H1 (cell line): ENCODE data around the gene ECEL1. TPM values are rescaled to one million over a fixed set of nuclear protein-coding genes. Genes with fewer than 3 reads are reported as not detected.

Source experiments
- BRCA1 ChIP-seq: IDR thresholded peaks from 2 replicates; pipeline ENCODE4 v1.6.1; 2012; ENCODE audit warnings: low read depth, low read length, improper control_type of control experiment
- CREB1 ChIP-seq: IDR thresholded peaks from 2 replicates; pipeline ENCODE4 v1.6.1; 2012; ENCODE audit warnings: inconsistent platforms
- EZH2 ChIP-seq: fragments of 200-600 bp; sonication (generic); IDR thresholded peaks from 2 replicates; pipeline ENCODE4 v1.7.1; 2012; ENCODE audit warnings: low read depth, mild to moderate bottlenecking, moderate library complexity, low read length, inconsistent platforms; ENCODE audit not compliant: severe bottlenecking
- RBBP5 ChIP-seq: IDR thresholded peaks from 2 replicates; pipeline ENCODE4 v1.7.1; 2012; ENCODE audit warnings: low read depth, mild to moderate bottlenecking, inconsistent platforms, low read length, moderate library complexity, borderline replicate concordance
- SP1 ChIP-seq: IDR thresholded peaks from 2 replicates; pipeline ENCODE4 v1.6.1; 2011; ENCODE audit warnings: low read depth, low read length
- TCF12 ChIP-seq: IDR thresholded peaks from 2 replicates; pipeline ENCODE4 v1.6.1; 2011; ENCODE audit warnings: low read depth, mild to moderate bottlenecking, low read length
- polyA plus RNA-seq, 7 experiments: library from polyadenylated mRNA; depleted of rRNA in 3 of 7; stranded (reverse) in 5 of 7; unstranded in 2 of 7; fragments of >200 nt in 5 of 7; fragments of 200-250 nt in 2 of 7; gene quantifications; 1 replicate in 5 of 7; 2 replicates in 1 of 7; 4 replicates in 1 of 7; pipeline versions ENCODE4 v1.2.1 to v1.2.3, GENCODE V29; 2011 to 2013; ENCODE audit warnings: missing spikeins in 2 of 7, mixed read lengths in 2 of 7
- total RNA-seq: library from RNA; stranded (reverse); fragmentation: NEBNext Ultra II Directional; extraction: Animal tissue kit (Norgen Biotek cat#: 25700); gene quantifications from 2 replicates; pipeline ENCODE4 v1.2.1, GENCODE V29; 2021
- TF ChIP-seq, protein P1 (sequence below): fragments of 300-600 bp; sonication (generic); IDR thresholded peaks from 2 replicates; pipeline ENCODE4 v1.7.1; 2012; ENCODE audit warnings: low read length, moderate library complexity, mild to moderate bottlenecking, inconsistent platforms; ENCODE audit not compliant: insufficient replicate concordance
- TF ChIP-seq, protein P2 (sequence below): IDR thresholded peaks from 2 replicates; pipeline ENCODE4 v1.6.1; 2012; ENCODE audit warnings: inconsistent platforms

ECEL1 gene
- total and polyA plus RNA-seq, 2 of the 8 experiments (the other 6 are each of a cell fraction or from before 2014, with no cell fraction given), result 7.7 to 20.2 TPM

DNA sequence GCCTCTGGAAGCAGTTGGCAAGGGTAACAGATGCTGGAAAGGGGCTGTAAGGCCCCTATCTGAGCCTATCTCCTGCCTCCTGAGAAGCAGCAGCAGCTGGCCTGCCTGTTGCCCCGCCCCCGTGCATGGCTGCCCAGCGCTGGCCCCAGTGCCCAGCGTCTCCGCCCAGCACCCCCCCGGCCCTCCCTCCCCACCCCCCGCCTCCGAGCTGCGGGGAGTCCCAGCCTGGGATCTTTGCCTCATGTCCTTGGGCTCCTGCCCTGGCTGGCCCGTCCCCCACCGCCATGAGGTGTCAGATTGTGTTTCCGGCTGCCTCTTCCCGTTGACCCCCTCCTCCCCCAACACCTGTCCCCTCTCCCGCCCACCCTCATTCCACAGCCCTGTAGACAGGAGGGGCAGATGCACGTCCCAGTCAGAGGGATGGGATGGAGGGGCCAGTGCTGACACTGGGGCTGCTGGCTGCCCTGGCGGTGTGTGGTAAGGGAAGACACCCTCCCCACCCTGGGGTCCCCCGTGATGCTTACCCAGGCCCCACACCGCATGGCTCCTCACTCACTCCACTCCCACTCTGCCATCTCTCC lies 38.2 kb upstream of the ECEL1 start, which contains the start of gene CHRND (continued):
- TF ChIP-seq SP1 (no peak), BRCA1 (no peak), TCF12 (no peak), EZH2 (no peak), CREB1 (no peak), RBBP5 (no peak)
- TF ChIP-seq, protein P1, sequence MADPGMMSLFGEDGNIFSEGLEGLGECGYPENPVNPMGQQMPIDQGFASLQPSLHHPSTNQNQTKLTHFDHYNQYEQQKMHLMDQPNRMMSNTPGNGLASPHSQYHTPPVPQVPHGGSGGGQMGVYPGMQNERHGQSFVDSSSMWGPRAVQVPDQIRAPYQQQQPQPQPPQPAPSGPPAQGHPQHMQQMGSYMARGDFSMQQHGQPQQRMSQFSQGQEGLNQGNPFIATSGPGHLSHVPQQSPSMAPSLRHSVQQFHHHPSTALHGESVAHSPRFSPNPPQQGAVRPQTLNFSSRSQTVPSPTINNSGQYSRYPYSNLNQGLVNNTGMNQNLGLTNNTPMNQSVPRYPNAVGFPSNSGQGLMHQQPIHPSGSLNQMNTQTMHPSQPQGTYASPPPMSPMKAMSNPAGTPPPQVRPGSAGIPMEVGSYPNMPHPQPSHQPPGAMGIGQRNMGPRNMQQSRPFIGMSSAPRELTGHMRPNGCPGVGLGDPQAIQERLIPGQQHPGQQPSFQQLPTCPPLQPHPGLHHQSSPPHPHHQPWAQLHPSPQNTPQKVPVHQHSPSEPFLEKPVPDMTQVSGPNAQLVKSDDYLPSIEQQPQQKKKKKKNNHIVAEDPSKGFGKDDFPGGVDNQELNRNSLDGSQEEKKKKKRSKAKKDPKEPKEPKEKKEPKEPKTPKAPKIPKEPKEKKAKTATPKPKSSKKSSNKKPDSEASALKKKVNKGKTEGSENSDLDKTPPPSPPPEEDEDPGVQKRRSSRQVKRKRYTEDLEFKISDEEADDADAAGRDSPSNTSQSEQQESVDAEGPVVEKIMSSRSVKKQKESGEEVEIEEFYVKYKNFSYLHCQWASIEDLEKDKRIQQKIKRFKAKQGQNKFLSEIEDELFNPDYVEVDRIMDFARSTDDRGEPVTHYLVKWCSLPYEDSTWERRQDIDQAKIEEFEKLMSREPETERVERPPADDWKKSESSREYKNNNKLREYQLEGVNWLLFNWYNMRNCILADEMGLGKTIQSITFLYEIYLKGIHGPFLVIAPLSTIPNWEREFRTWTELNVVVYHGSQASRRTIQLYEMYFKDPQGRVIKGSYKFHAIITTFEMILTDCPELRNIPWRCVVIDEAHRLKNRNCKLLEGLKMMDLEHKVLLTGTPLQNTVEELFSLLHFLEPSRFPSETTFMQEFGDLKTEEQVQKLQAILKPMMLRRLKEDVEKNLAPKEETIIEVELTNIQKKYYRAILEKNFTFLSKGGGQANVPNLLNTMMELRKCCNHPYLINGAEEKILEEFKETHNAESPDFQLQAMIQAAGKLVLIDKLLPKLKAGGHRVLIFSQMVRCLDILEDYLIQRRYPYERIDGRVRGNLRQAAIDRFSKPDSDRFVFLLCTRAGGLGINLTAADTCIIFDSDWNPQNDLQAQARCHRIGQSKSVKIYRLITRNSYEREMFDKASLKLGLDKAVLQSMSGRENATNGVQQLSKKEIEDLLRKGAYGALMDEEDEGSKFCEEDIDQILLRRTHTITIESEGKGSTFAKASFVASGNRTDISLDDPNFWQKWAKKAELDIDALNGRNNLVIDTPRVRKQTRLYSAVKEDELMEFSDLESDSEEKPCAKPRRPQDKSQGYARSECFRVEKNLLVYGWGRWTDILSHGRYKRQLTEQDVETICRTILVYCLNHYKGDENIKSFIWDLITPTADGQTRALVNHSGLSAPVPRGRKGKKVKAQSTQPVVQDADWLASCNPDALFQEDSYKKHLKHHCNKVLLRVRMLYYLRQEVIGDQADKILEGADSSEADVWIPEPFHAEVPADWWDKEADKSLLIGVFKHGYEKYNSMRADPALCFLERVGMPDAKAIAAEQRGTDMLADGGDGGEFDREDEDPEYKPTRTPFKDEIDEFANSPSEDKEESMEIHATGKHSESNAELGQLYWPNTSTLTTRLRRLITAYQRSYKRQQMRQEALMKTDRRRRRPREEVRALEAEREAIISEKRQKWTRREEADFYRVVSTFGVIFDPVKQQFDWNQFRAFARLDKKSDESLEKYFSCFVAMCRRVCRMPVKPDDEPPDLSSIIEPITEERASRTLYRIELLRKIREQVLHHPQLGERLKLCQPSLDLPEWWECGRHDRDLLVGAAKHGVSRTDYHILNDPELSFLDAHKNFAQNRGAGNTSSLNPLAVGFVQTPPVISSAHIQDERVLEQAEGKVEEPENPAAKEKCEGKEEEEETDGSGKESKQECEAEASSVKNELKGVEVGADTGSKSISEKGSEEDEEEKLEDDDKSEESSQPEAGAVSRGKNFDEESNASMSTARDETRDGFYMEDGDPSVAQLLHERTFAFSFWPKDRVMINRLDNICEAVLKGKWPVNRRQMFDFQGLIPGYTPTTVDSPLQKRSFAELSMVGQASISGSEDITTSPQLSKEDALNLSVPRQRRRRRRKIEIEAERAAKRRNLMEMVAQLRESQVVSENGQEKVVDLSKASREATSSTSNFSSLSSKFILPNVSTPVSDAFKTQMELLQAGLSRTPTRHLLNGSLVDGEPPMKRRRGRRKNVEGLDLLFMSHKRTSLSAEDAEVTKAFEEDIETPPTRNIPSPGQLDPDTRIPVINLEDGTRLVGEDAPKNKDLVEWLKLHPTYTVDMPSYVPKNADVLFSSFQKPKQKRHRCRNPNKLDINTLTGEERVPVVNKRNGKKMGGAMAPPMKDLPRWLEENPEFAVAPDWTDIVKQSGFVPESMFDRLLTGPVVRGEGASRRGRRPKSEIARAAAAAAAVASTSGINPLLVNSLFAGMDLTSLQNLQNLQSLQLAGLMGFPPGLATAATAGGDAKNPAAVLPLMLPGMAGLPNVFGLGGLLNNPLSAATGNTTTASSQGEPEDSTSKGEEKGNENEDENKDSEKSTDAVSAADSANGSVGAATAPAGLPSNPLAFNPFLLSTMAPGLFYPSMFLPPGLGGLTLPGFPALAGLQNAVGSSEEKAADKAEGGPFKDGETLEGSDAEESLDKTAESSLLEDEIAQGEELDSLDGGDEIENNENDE, result no peak
- TF ChIP-seq, protein P2, sequence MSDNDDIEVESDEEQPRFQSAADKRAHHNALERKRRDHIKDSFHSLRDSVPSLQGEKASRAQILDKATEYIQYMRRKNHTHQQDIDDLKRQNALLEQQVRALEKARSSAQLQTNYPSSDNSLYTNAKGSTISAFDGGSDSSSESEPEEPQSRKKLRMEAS, result no peak
